Activated naive CD8-positive, alpha-beta T cell treated with anti-CD3 and anti-CD28 coated beads, Interleukin-2, amount 50 U/mL, for 16 hours (primary cell): ENCODE measurements around the gene ARRDC3.
"Not testable (repeated sequence)": the region's sequence is repeated elsewhere in the genome, so short reads cannot be mapped to it uniquely, and the experiment has no call there.

Experiments
- DNase-seq: peaks from one replicate; pipeline ENCODE4 v3.0.0-alpha.2; 2020; ENCODE audit warnings: low read depth, low spot score

Gene ARRDC3, protein sequence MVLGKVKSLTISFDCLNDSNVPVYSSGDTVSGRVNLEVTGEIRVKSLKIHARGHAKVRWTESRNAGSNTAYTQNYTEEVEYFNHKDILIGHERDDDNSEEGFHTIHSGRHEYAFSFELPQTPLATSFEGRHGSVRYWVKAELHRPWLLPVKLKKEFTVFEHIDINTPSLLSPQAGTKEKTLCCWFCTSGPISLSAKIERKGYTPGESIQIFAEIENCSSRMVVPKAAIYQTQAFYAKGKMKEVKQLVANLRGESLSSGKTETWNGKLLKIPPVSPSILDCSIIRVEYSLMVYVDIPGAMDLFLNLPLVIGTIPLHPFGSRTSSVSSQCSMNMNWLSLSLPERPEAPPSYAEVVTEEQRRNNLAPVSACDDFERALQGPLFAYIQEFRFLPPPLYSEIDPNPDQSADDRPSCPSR

DNA sequence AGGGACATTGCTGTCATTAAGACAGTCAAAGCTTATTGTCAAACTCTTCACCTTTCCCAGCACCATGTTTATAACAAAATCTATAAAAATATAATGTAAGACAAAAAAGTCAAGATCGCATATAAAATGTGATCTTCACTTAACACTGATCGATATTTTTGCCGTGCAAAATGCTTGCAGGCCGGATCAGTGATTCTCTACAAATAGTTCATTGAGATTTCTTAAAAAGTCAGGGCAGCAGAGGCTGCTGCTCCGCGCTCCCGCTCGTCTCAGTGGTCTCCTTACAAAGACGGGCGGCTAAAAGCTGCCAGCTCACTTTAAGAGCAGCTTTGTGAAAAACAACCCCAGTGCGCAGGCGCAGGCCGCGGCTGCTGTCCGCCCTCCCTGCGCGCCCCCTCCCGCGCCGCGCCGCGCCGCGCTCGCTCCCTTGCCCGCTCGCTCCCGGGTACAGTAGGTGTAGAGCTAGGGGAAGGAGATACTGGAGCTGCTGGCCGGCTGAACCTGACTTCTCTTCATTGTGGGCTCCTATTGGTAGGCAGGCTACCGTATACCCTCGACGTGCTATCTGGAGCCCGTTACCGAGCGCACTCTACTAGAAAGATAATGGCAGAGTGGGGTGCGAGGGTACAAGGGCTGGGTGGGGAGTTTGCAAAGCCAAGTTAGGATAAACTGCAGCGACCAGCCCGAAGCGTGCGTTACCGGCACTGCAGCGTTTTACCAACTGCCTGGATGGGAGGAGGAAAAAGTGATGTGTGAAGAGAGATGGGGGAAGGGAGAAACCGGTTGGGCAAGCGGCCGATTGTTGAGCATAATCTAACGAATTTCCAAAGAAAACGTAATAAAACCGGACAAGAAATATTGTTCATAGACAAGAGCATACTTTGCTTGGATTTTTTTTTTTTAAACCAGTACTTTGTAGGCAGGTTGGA lies at the start of gene ARRDC3:
TSS of gene ARRDC3 (minus strand) at position 291 of the 929 bp plus-strand sequence. CDS start at position 66, 225 bp downstream.
- DNase-seq, result peak; percentile 89

DNA sequence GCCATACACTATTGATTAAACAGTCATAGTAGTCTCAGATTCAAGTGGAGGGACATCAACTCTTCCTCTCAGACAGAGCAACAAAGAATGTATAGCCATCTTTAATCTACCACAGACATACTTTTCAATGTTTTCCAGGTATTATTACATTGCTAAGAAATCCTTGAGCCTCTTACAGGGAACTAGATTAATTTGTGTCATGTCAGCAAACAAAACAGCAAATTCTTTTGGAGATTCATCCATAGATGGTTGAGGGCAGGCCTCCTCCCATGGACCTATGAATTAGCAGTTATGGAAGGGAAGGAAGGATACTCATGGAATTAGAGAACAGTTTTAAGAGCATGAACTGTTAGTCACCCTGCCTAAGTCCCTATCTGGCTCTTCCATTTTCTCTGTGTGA lies 47.8 kb upstream of the ARRDC3 start:
- DNase-seq, result no peak

DNA sequence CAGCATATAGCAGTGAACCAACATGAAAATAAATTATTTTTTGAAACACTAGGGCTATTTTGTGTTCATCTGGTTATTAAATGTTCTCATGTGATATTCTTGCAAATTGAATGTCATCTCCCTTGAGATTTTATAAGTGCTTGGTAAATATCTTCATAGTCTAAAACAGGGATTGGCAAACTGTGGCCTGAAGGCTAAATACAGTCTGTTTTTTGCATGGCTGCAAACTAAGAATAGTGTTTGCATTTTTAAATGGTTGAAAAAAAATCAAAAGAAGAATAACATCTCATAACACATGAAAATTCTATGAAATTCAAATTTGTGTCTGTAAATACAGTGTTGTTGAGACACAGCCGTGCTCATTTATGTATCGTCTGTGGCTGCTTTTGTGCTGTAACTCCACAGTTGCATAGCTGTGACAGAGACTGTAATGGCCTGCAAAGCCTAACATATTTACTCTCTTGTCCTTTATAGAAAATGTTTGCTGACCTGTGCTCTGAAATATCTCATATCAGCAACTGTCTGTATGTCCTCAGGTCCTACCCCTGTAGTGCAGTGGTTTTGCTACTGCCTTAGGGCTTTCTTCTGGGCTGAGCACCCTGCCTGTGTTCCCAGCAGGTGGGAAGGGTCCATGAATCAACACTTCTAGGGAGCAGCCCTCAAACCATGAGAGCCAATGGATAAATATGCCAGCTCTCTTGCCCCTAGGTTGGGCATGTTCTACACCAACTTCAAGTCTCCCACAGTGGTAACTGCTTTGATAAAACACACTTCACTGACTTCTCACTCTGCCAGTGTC lies 41.7 kb upstream of the ARRDC3 start:
- no peak for DNase-seq

DNA sequence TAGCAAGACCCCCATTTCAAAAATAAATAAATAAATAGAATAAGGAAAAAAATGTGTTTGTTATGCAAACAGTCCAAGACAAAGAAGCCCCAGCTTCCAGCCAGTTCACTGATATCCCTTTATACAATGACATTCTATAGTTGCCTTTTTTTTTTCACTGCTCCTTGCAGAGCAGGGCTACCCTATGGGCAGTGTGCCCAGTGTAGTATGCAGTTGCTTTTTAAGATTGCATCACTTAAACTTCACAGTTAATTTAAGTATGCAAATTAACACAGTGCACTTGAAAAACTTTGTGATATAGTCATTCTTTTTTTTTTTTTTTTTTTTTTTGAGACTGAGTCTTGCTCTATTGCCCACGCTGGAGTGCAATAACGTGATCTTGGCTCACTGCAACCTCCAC lies 40.8 kb upstream of the ARRDC3 start:
- no peak for DNase-seq

DNA sequence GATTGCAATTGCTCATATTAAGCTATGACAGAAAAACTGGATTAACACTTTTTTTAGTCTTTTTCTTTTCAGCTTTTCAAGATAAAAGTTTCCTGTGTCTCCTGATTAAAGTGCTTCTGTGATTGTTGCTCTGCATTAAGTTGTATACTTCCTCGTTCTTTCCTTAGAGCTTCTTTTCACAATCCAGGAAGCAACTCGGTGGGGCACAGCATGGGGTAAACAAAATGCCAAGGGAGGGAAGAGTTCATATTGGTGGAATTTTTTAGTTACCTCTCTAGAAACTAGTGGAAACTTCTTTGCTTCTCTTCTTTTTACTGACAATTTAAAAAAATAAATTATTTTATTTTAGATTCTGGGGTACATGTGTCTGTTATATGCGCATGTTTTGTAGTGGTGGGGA lies 37.8 kb upstream of the ARRDC3 start:
- no peak for DNase-seq

DNA sequence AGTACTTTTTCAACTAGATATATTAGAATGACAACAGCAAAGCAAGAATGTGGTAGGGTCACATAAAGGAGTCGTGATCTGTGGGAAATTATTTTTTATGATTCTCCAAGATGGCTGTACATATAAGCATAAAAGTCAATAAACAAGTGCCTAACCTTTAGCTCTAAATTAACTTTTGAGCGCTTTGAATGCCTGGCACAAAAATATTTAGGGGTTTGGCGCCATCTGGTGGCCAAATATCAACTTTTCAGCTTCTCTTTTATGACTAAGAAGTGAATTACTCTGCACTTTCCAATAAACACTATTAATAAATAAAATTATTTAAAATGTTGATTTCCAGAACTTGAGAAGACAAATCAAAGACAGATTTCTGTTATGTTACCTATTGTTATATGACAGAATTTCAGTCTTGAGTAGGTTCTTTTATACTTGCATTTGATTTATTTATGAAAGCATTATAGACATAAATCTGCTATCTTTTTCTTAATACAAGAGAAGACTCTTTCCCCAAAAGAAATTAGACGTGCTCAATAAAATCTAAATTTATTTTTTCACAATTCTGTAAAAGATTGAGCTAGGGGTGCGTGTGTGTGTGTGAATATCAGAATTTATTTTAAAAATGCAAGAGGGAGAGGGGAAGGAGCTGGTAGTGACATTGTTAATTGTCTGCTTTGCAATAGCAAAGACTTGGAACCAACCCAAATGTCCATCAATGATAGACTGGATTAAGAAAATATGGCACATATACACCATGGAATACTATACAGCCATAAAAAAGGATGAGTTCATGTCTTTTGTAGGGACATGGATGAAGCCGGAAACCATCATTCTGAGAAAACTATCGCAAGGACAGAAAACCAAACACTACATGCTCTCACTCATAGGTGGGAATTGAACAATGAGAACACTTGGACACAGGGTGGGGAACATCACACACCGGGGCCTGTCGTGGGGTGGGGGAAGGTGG lies 36.7 kb upstream of the ARRDC3 start:
- DNase-seq, result peak; percentile 53

DNA sequence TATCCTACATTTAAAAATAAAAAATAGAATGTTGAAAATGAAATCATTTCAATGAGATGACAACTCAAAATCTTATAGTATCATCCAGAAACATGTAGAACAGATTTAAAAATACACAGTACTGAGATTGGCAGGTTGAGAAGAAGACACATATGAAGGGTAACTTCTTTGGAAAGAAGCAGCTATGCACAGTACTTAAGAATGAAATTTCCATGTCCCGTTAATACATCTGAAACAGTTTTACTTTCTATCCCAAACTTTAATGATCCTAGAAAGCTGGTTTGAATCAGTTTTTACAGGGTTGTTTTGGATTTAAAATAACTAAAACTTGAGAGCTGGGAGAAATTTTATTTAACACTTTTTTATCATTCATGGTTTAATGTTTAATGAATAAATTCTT lies 36.0 kb upstream of the ARRDC3 start:
- DNase-seq, result no peak

DNA sequence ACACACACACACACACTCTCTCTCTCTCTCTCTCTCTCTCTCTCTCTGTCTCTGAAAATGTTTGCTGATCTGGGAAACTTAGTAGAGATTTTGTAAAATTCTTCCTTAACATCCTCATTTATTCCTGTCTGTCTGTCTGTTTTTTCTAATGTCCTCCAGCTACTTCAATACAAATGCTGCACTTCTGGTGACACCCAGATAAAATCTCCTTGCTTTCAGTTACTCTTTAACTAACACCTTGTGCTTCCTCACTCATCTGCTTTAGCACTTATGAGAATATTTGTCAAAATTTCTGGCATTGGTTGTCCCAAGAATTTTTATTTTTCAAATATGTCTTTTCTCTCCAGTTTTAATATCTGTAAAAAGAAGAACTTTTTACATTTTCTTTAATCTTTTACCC lies 35.0 kb upstream of the ARRDC3 start:
- no peak for DNase-seq

DNA sequence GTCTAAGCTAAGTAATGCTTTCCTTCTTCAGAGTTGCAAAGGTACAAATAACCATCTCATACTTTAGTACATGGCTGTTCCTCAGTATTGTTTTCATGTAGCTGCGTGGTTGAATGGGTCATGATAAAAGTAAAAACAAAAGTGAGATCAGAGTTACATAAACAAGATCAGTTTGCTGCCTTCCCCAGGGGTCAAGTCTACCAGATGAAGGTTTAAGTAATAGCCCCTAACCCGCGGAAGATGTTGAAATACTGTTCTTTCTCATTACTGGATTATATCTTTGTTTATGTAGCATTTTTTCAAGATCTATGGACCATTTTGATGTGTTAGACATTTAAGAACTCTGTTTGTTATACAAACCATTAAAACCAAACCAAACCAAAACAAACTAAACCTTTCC lies 34.1 kb upstream of the ARRDC3 start:
- no peak for DNase-seq

DNA sequence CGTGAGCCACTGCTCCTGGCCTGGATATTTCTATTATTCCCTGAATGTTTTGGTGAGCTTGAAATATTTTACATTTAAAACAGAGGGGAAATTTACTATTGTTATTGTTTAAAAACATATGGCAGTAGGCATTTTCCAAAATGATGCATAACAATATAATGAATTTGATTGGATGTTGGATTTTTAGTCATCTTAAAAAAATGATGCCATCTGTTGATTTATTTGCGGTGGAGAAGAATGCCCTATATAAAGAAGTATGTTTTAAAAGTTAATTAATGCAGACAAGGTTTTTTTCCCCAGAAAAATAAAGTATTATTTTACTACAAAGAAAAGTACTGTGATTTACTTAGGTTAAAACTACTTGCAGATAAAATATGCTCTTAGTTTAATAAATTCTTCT lies 33.4 kb upstream of the ARRDC3 start:
- no peak for DNase-seq

DNA sequence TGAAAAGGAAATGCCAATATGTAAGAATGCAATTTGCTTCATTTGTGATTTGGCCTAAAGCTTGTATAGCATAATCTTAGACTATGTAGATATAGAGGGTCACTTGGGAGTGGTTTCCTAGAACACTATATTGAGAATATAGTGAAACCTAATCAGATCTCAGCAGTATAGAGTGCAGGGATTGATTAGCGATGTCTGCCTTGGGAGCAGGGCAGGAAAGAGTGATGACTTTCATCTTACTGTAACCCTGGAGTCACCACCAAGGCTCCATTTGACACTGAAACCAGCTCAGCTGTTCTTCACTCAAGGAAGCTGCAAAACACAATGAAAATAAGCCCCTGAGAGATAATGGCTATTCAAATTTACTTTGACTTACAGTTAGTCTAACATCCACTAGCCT lies 26.2 kb upstream of the ARRDC3 start:
- no peak for DNase-seq

DNA sequence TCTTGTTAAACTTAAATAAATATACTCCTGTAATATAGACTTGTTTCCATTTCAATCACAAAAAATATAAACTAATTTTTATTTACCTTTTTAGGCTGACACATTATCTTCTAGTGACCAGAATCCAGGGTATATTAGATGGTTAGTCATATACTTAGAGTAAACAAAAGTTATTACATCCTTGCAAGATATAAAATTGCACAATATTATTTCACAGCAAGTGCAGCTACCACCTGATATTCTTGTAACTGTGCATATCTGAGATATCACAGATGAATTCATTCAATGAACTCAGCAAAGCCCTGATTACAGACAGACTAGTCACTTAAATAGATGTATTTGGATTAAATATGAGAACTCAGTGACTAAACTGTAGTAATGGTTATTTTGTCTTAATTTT lies 25.6 kb upstream of the ARRDC3 start:
- no peak for DNase-seq

DNA sequence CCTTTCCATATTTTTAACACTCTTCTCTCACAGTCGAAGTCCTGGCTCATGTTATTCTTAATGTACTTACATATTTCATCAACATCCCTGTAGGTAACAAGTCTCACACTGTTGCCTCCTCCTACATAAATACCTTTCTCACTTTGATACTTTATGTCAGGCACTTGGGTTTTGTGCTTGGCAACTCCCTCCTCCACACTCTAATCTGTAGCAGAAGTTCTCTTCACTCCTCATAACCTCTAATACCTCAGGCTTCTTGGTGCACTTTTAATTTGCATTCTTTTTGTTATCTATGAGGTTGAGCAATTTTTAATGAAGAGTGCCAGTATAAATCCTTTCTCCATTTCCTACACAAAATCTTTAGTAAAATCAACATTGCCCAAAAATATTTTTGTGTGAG lies 24.1 kb upstream of the ARRDC3 start:
- DNase-seq, result no peak

DNA sequence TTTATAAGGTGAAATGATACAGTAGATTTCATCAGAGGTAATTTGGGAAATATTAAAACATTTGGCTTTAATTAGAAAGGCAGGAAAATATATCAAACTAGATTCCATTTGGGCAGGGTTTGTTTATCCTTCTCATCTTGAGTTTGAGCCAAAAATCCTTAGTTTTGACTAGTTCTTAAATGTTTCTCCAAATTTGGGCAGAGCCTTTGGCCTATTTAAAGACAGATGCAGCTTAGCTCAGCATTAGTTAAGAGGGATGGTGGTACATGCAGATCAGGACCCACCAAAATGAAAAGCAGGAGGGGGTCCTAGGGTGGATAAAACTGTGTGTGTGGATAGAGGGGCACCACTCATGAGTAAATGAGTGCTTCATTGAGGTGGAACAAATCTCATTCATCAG lies 20.3 kb upstream of the ARRDC3 start:
- no peak for DNase-seq

DNA sequence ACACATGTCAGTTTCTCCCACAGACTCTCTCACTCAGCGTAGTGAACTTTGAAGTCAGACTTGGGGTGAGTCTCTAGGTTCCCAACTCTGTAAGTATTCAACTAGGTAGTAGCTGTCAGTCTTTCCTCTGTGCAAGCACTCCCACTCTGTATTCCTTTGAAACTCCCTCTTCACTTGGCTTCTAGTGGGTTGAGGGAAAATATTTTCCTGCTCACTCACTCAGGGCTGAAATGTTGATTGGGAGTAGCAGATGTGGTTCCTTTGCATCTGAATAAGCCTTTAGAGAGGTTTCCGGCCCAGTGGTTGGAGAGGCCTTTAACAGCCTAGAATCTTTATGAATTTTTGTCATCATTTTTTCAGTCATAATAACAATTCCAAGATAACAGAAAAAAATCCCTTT lies 18.1 kb upstream of the ARRDC3 start:
- DNase-seq, result no peak

DNA sequence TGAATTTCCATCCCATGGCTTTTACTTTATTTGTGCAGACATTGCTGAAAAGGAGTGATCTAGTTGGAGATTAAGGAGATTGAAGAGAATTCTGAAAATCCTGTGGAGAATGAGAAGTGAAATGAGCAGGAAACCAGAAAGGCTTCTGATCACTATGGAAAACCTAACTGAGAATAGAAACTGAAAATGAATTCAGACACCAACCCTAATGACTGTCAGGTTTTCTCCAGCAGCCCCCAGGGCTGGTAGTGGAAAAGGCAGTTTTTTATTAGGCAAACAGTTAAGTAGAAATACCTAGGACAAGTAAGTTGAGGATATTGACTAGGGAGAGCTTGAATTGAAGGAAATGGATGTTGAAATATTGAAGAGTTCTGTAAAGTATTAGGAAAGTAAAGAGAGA lies 14.7 kb upstream of the ARRDC3 start:
- no peak for DNase-seq

DNA sequence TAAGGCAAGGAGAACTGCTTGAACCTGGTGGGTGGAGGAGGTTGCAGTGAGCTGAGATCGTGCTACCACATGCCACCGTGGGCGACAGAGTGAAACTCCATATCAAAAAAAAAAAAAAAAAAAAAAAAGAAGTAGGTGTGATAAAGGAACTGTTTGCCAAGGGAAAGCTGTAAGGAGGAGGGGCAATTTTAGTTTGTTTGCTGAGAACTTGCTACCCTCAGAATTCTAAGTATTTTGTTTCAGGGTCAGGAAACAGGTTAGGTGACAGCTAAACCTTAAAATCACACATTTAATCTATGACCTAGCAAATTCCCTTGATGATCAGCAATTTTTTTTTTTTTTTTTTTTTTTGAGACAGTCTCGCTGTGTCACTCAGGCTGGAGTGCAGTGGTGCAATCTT lies 7.2 kb upstream of the ARRDC3 start:
- DNase-seq, result no peak

DNA sequence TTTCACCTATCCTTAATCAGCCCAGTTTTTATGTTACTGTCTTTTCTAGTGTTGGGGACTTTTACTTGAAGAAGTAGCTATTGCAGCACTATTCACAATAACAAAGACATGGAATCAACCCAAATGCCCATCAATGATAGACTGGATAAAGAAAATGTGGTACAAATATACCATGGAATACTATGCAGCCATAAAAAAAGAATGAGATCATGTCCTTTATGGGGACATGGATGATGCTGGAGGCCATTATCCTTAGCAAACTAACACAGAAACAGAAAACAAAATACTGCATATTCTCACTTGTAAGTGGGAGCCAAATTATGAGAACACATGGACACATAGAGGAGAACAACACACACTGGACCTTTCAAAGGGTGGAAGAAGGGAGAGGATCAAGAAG lies 6.4 kb upstream of the ARRDC3 start:
- not testable (repeated sequence) for DNase-seq

DNA sequence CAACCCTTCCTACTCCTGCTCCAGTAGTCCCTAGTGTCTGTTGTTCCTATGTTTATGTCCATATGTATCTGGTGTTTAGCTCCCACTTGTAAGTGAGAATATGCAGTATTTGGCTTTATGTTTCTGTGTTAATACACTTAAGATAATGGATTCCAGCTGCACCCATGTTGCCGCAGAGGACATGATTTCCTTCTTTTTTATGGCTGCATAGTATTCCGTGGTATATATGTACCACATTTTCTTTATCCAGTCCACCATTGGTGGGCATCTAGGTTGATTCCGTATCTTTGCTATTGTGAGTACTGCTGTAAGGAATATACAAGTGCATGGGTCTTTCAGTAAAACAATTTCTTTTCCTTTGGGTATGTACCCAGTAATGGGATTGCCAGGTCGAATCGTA lies 5.2 kb upstream of the ARRDC3 start:
- DNase-seq, result no peak

DNA sequence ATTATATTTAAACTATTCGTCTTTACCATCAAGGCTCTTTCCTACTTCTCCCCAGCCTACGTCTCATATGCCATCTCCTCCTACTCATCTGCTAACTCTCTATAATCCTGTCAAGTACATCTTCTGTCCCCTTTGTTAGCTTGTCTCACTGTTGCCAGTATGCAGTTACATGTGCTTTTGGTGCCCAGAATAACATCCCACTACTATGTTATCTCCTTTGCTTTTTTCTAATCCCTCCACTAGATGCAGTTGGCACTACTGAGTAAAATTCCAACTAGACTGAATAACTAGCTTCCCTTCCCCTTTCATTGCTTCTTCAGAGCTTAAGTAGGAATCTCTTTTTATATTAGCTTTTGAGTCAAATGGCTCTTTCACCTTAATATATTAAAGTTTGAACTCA lies 3.0 kb upstream of the ARRDC3 start:
- no peak for DNase-seq

DNA sequence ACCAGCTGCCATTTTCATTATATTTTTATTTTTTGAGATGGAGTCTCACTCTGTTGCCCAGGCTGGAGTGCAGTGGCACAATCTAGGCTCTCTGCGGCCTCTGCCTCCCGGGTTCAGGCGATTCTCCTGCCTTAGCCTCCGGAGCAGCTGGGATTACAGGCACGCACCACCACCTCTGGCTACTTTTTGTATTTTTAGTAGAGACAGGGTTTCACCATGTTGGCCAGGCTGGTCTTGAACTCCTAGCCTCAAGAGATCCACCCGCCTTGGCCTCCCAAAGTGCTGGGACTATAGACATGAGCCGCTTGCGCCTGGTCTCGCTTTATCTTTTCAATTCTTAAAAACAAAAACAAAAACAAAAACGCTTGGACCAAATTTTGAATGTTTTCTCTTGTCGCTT lies 2.5 kb upstream of the ARRDC3 start:
- DNase-seq, result not testable (repeated sequence)
